WTC11 (cell line): Measurements from ENCODE around the gene MAP3K10. TPM values are rescaled to one million over a fixed set of nuclear protein-coding genes. Genes with fewer than 3 reads are reported as not detected.
A peak's percentile ranks its signal among the peaks of the same experiment; 100 is the strongest.

Experiments
- ATAC-seq: fragments of 200-7000 bp; cut with Tn5 transposase; 2 replicates; pipeline ENCODE4 v1.10.0; 2021; ENCODE audit warnings: mild to moderate bottlenecking, moderate library complexity
- CTCF ChIA-PET: fragments of 300-600 bp; sonication (Branson Sonifier 250); formaldehyde crosslinking; loops from one replicate; lab custom pipeline; 2021; ENCODE audit warnings: antibody characterized with exemption; lab: Charles Lee
- POLR2A ChIA-PET: fragments of 350-600 bp; sonication (Branson Sonifier 250); formaldehyde crosslinking; loops from one replicate; lab custom pipeline; 2021; ENCODE audit warnings: antibody characterized with exemption; lab: Charles Lee
- DNase-seq: peaks from one replicate; pipeline ENCODE4 v3.0.0; 2021; ENCODE audit warnings: low spot score
- H3K27ac Mint-ChIP-seq: 2 replicates; pipeline ENCODE4 v1.8.0; 2021; ENCODE audit warnings: mixed read lengths
- H3K27me3 Mint-ChIP-seq: 2 replicates; pipeline ENCODE4 v1.8.0; 2021; ENCODE audit warnings: low read depth, mild to moderate bottlenecking, moderate library complexity, mixed read lengths
- H3K36me3 Mint-ChIP-seq: 2 replicates; pipeline ENCODE4 v1.8.0; 2021; ENCODE audit warnings: mixed read lengths
- H3K4me1 Mint-ChIP-seq: 2 replicates; pipeline ENCODE4 v1.8.0; 2022; ENCODE audit warnings: mixed read lengths
- H3K4me3 Mint-ChIP-seq: 2 replicates; pipeline ENCODE4 v1.8.0; 2021; ENCODE audit warnings: mild to moderate bottlenecking, moderate library complexity, mixed read lengths
- H3K9me3 Mint-ChIP-seq: 2 replicates; pipeline ENCODE4 v1.8.0; 2021; ENCODE audit warnings: mixed read lengths
- AFF4 ChIP-seq: sonication (generic); formaldehyde crosslinking; IDR thresholded peaks from 2 replicates; pipeline ENCODE4 v1.8.1; 2023; ENCODE audit warnings: mild to moderate bottlenecking, missing genetic modification reagents, borderline replicate concordance
- ARID4B ChIP-seq: sonication (generic); formaldehyde crosslinking; IDR thresholded peaks from 2 replicates; pipeline ENCODE4 v1.8.0; 2023; ENCODE audit warnings: missing genetic modification reagents, mild to moderate bottlenecking, borderline replicate concordance
- E2F5 ChIP-seq: sonication (generic); formaldehyde crosslinking; IDR thresholded peaks from 2 replicates; pipeline ENCODE4 v1.8.1; 2022; ENCODE audit warnings: mild to moderate bottlenecking, moderate library complexity, missing genetic modification reagents
- EMX1 ChIP-seq: fragments of 250-450 bp; sonication (Bioruptor Pico); IDR thresholded peaks from 2 replicates; pipeline ENCODE4 v1.8.0; 2021; ENCODE audit warnings: mild to moderate bottlenecking
- GABPB1 ChIP-seq: sonication (generic); formaldehyde crosslinking; IDR thresholded peaks from 2 replicates; pipeline ENCODE4 v1.8.1; 2023; ENCODE audit warnings: mild to moderate bottlenecking, missing genetic modification reagents
- GTF2I ChIP-seq: fragments of 250-450 bp; sonication (Bioruptor Pico); conservative IDR thresholded peaks from 2 replicates; pipeline ENCODE4 v1.4.0; 2021; ENCODE audit warnings: mild to moderate bottlenecking
- IRF1 ChIP-seq: sonication (generic); formaldehyde crosslinking; IDR thresholded peaks from 2 replicates; pipeline ENCODE4 v1.8.0; 2023; ENCODE audit warnings: missing genetic modification reagents
- MAX ChIP-seq: sonication (generic); formaldehyde crosslinking; IDR thresholded peaks from 2 replicates; pipeline ENCODE4 v1.8.0; 2022; ENCODE audit warnings: mild to moderate bottlenecking, missing genetic modification reagents
- MLX ChIP-seq: sonication (generic); formaldehyde crosslinking; IDR thresholded peaks from 2 replicates; pipeline ENCODE4 v1.8.1; 2023; ENCODE audit warnings: mild to moderate bottlenecking, missing genetic modification reagents, moderate library complexity
- MXD4 ChIP-seq: fragments of 250-450 bp; sonication (Bioruptor Pico); IDR thresholded peaks from 2 replicates; pipeline ENCODE4 v1.8.0; 2021; ENCODE audit warnings: mild to moderate bottlenecking, moderate library complexity, borderline replicate concordance
- NFE2L1 ChIP-seq: sonication (generic); formaldehyde crosslinking; IDR thresholded peaks from 2 replicates; pipeline ENCODE4 v1.8.1; 2023; ENCODE audit warnings: missing genetic modification reagents
- NR3C1 ChIP-seq: sonication (generic); formaldehyde crosslinking; conservative IDR thresholded peaks from 2 replicates; pipeline ENCODE4 v1.8.1; 2023; ENCODE audit warnings: low read depth, mild to moderate bottlenecking, missing genetic modification reagents
- PRRX2 ChIP-seq: fragments of 250-450 bp; sonication (Bioruptor Pico); IDR thresholded peaks from 2 replicates; pipeline ENCODE4 v1.8.0; 2021; ENCODE audit warnings: mild to moderate bottlenecking
- RELA ChIP-seq: sonication (generic); formaldehyde crosslinking; IDR thresholded peaks from 2 replicates; pipeline ENCODE4 v1.8.1; 2022; ENCODE audit warnings: missing genetic modification reagents, mild to moderate bottlenecking, borderline replicate concordance
- ZNF121 ChIP-seq: sonication (generic); formaldehyde crosslinking; IDR thresholded peaks from 2 replicates; pipeline ENCODE4 v1.8.0; 2023; ENCODE audit warnings: missing genetic modification reagents
- ZNF219 ChIP-seq: sonication (generic); formaldehyde crosslinking; IDR thresholded peaks from 2 replicates; pipeline ENCODE4 v1.8.0; 2023; ENCODE audit warnings: missing genetic modification reagents, mild to moderate bottlenecking, borderline replicate concordance
- ZNF281 ChIP-seq: sonication (generic); formaldehyde crosslinking; IDR thresholded peaks from 2 replicates; pipeline ENCODE4 v1.8.0; 2023; ENCODE audit warnings: mild to moderate bottlenecking, missing genetic modification reagents
- ZNF317 ChIP-seq: sonication (generic); formaldehyde crosslinking; IDR thresholded peaks from 2 replicates; pipeline ENCODE4 v1.8.1; 2023; ENCODE audit warnings: low read depth, mild to moderate bottlenecking, moderate library complexity, missing genetic modification reagents, borderline replicate concordance
- ZNF671 ChIP-seq: fragments of 250-450 bp; sonication (Bioruptor Pico); IDR thresholded peaks from 2 replicates; pipeline ENCODE4 v1.8.0; 2021; ENCODE audit warnings: mild to moderate bottlenecking
- total RNA-seq: library from RNA; stranded (reverse); gene quantifications from 3 replicates; pipeline ENCODE4 v1.2.3, GENCODE V29; 2021

MAP3K10 gene
- total RNA-seq, 1 experiment from 2014 or later = 23.5 TPM

- TF ChIP-seq ZNF281 (no peak), ZNF219 (CRISPR knock-in tag) (no peak), MLX (CRISPR knock-in tag) (no peak), MAX (CRISPR knock-in tag) (no peak), ZNF671 (CRISPR knock-in tag) (no peak), GTF2I (CRISPR knock-in tag) (no peak), EMX1 (CRISPR knock-in tag) (no peak)
These were observed 41.1 kb upstream of the MAP3K10 start (continued) for GRCh38 chr19:40150170-40150569.

GRCh38 chr19:40154121-40154680, 37.0 kb upstream of the MAP3K10 start:
- Mint-ChIP-seq H3K27me3 (no peaks in the 10 kb centered on the region; the same call in 1 of the 2 replicates), H3K4me3 (no peak overlapping the region), H3K27ac (no peak overlapping the region), H3K9me3 (peaks cover 5% of the 10 kb centered on the region), H3K4me1 (no peaks in the 10 kb centered on the region), H3K36me3 (no peaks in the 10 kb centered on the region)
- ATAC-seq = no peak
- ChIA-PET CTCF (interaction anchor here (1.4 to 3.9 kb wide), 3 partner anchors 9 to 64 kb away, joined by 3 to 39 read pairs (median 5); partner anchors contain the start of gene TTC9B), POLR2A (interaction anchor here (0.5 kb wide), 1 partner anchor 1914 kb away, joined by 3 read pairs; no protein-coding TSS in a partner anchor)
- peak; percentile 1 for DNase-seq
- no peak for TF ChIP-seq E2F5 (CRISPR knock-in tag)
- TF ChIP-seq RELA (CRISPR knock-in tag) = no peak
- TF ChIP-seq PRRX2 (CRISPR knock-in tag) = no peak
- no peak for TF ChIP-seq NR3C1 (CRISPR knock-in tag)
- TF ChIP-seq ZNF281 = no peak
- no peak for TF ChIP-seq ZNF317 (CRISPR knock-in tag)
- TF ChIP-seq ARID4B (CRISPR knock-in tag) = no peak
- TF ChIP-seq IRF1 (CRISPR knock-in tag) = no peak
- no peak for TF ChIP-seq ZNF121 (CRISPR knock-in tag)
- no peak for TF ChIP-seq NFE2L1
- TF ChIP-seq GABPB1 (CRISPR knock-in tag) = no peak
- no peak for TF ChIP-seq AFF4 (CRISPR knock-in tag)
- no peak for TF ChIP-seq MXD4 (CRISPR knock-in tag)
